Cardiac fibroblast (primary cell): ENCODE results near the gene NMNAT1.
A peak's percentile ranks its signal among the peaks of the same experiment; 100 is the strongest.

Experiments used
- DNase-seq, 2 donors: peaks; one replicate each; pipeline versions ENCODE4 v3.0.0 to v3.0.0-alpha.2; 2010; ENCODE audit warnings: low read depth in 2 of 2
- H3K4me3 ChIP-seq, 2 donors: replicated peaks in 1 of 2; 1 replicate in 1 of 2; 2 replicates in 1 of 2; pipeline ENCODE4 v1.5.1; 2011; ENCODE audit warnings: low read depth in 2 of 2, low read length in 2 of 2, mild to moderate bottlenecking in 2 of 2, moderate library complexity in 1 of 2
- CTCF ChIP-seq: IDR thresholded peaks from one replicate; pipeline ENCODE4 v1.5.1; 2011; ENCODE audit warnings: low read depth, mild to moderate bottlenecking, low read length, inconsistent platforms

NMNAT1 gene

DNA sequence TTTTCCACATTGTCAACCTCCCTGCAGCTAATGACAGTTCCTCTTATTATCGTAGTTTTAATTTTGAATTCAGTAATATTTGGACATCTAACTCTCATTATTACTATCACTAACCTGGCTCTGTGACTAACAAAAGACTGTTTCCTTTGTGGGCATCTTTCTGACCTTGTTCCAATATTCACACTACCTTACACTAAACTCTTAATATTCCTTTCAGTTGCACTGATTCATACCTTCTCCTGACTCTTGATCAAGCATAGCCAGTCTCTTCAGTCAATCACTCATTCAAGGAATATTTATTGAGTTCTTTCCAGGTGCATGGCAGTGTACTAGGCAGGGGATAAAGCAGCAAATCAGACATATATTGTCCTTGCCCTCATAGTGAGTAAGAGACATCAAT lies 25.4 kb upstream of the NMNAT1 start:
- no peak overlapping the region for H3K4me3 ChIP-seq
- no peak for TF ChIP-seq CTCF
- no peak for DNase-seq

GRCh38 chr1:9920606-9921005 lies 22.7 kb upstream of the NMNAT1 start:
- no peak overlapping the region for H3K4me3 ChIP-seq
- no peak for DNase-seq
- TF ChIP-seq CTCF = no peak

DNA sequence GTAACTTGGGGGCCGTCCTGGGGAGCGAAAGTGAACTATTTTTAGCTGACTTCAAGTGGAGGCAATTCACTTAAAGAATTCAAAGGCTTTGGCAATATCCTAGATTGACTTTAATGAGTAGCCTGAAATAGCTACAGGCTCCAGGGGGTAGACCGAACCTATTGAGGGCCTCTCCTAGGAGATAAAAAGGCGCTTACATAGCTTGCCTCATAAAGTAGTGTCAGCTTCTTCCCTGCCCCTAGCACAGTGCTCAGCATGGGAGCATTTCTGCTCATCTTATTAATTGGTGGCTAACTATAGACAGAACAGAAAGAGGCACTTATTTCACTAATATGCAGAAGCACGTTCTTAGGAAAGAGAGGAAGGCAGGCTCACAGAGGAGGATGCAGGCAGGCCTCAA lies 20.9 kb upstream of the NMNAT1 start:
- no peak for TF ChIP-seq CTCF
- no peak for DNase-seq

GRCh38 chr1:9927259-9927658 lies 16.0 kb upstream of the NMNAT1 start:
- no peak for DNase-seq
- TF ChIP-seq CTCF = no peak
- H3K4me3 ChIP-seq = no peak overlapping the region

More for the DNA sequence above, 20.9 kb upstream of the NMNAT1 start:
- no peak overlapping the region for H3K4me3 ChIP-seq

DNA sequence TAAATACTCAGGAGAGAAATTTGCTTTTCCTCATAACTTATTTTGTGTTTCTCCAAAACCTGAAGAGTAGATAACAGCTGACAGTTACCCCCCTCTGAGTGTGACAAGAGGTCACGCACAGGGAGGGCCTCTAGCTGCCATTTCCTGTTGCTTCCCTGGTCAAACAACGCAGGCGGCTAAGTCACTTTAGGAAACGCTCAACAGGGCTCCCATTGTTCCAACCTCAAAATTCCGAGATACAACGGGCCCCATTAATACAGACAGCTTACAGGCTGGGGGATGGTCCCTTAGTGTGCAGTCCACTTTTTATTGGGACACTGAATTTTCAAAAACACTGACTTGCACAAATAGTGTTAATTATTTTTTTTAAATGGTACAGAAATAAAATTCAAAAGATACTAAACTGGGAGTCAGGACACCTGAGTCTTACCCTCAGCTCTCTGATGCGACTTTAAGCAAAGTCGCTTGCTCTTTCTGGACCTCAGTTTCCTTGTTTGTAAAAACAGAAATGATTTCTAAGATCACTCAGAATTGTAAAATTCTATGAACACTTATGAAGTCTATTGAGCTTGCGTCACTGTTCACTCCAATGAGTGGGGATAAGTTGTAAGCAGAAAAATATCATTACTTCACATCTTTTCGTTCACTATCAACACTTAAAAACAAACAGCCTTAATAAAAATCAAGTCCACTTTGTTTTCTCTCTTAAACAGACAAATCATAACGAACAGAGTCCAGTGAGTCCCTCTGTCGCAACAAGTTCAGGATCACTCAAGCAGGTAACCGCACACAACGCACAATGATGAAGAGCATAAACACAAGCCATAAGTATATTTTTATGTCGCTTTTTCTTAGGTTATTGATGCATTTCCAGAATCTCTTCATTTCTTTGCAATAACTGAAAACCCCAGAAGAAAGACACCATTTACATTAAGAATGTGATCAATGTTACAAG lies 13.6 kb upstream of the NMNAT1 start:
- no peak for TF ChIP-seq CTCF
- peak in 1 of 2 donors; percentile 47 for DNase-seq
- H3K4me3 ChIP-seq = no peak overlapping the region

GRCh38 chr1:9942399-9942938 lies 806 bp upstream of the NMNAT1 start:
- peak overlapping the region; percentile 67 to 80 for H3K4me3 ChIP-seq
- peak; percentile 74 to 76 for DNase-seq
- TF ChIP-seq CTCF = peak; percentile 57
